GM11168 (cell line): ENCODE data around the gene ERRFI1.

Experiments
- in situ Hi-C: fragments of 300-500 bp; cut with MboI; formaldehyde crosslinking; loops from one replicate; pipeline ENCODE4 v1.12.0; 2022; ENCODE audit warnings: low sequenced_read_pairs; ENCODE audit not compliant: unreplicated experiment

ERRFI1 gene

DNA sequence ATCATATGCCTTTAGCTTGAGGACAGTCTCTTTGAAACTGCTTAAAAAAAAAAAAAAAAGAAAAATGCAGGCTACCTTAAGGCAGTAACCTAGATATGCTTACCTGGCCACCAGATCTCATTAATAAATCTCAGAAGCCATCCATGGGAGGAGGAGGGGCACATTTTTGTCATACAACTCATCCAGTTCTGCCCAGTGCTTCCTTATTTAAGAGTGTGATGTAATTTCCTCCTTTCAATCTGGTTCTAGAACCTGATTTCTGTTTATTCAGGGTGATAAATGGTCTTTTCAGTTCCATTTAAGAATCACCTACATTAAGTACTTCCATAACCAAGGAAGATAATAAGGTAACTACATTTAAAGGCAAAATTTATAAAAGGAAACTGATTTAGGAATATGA, 6.1 kb downstream of the ERRFI1 start:
- in situ Hi-C loops = no loop called here

DNA sequence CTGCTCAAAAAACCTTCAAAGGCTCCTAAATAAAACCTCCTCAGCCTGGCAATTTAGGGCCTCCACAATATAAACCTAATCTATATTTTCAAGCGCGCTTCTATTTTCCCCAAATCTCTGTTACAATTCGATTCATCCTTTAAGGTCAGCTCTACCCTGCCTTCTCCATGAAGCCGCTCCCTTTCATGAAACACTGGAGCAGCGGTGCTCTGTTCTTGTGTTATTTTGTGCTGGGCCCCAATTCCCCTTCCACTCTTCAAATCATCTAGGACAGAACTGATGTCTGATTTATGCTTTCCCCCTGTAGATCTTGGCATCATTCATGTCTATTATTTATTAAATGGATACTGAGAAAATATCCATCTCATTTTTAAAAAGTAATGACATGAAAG, 6.9 kb downstream of the ERRFI1 start:
- in situ Hi-C loops = loop anchor here (5.0 kb wide), 2 partner anchors 288 to 333 kb away; no protein-coding TSS in a partner anchor

DNA sequence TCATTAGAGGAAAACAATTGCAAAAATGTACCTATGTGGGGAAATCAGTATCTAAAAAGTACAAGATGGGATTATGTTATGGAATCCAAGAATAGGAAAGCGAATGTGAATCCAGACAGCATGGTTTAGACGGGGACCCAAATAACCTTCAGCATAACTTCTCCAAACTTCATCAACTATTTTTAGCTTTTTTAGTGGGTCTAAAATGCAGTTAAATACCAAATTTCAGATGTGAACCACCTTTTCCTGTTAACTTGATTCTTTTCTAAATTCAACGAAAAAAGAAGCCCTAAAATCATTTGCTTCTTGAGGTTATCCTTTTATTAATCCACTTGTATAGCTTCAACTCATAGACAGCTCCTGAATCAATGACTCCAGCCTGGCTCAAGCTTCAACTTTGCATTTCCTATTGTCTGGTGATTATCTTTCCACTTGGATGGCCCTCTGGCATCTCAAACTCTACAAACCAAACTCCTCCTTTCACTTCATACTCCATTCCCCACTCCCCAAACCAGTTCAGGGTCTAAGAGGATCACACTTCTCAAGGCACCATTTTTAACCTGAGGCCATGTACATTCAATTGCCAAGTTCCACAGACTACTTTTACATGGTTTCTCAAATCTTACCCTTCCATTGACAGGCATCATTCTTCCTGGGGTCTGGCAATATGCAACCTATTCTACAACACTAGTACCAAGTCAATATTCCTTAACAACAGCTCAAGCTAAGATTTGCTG, 7.4 kb downstream of the ERRFI1 start:
- in situ Hi-C loops = loop anchor here (5.0 kb wide), 2 partner anchors 289 to 334 kb away; no protein-coding TSS in a partner anchor

DNA sequence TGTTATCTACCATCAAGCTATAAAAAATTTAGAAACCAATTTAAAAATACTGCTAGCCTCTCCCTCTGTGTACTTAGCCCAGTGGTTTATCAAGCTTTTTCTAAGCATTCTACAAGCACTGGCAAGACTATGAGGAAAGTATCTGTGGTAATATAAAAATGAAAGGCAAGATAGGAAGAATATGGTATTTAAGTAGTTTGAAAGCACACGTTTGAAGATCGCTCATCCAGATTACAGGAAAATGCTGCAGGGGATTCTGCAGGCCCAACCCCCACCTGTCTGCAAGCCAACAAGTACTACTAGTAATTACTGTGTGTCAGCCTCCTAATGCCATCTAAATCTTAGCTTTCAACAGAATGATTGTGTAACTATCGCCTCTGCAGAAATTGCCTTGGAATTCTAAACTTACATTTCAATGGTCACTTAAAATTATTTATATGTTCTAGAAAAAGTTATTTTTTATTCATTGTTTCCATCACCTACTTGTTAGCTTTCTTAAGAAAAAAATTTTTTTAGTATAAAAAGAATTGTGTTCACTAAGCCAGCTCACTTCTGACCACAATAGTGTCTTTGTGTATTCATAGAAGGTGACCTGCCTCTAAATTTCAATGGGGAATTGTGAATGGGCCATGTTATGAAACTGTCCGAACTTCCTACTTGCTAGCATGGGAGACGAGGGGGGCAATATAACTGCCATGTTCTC, 8.5 kb downstream of the ERRFI1 start:
- in situ Hi-C loops = loop anchor here (5.0 kb wide), 2 partner anchors 290 to 335 kb away; no protein-coding TSS in a partner anchor

DNA sequence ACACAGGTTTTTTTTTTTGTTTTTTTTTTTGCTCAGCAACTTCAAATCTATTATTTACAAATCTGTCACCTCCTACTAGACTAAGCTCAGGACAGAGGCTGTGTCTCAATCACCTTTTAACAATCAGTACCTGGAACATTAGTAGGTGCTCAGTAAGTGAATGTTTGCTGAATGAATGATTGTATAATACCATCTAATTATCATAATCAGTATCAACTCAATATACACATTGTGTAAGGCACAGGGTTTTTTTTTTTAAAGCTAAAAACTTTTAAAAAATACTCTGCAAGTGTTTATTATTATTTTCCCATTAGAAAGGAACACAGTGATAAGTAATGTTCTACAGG, 9.2 kb downstream of the ERRFI1 start:
- in situ Hi-C loops = loop anchor here (5.0 kb wide), 2 partner anchors 290 to 335 kb away; no protein-coding TSS in a partner anchor

DNA sequence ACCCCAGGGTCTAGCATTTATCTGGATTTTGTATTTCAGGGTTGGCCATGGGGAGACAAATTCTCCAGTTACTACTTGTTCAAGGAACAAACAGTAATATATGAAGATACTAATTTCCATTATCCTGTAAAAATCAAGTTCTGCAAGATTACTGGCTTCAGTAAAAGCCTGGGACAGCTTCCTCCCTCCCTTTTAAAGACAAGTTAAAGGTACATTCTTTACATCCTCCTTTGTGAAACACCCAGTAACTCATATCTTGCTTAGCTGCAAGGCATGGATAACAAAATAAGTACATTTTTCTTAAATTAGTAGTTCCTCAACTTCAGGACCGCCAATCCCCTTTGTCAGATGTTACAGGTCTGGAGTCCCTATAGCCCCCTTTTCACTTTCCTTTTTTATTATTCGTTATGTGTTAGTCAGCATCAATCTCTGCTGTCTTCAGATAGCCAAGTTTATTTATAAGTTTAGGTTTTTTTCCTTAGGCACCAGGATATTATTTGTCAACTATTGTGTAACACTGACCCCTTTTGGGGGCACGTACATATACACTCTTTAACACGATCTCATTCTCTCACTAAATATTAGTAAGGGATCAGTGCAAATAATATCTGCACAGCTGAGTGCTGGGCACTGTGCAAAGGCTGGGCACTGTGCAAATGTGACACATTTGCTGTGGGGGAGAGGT, 9.8 kb downstream of the ERRFI1 start:
- in situ Hi-C loops = loop anchor here (5.0 kb wide), 2 partner anchors 291 to 336 kb away; no protein-coding TSS in a partner anchor

DNA sequence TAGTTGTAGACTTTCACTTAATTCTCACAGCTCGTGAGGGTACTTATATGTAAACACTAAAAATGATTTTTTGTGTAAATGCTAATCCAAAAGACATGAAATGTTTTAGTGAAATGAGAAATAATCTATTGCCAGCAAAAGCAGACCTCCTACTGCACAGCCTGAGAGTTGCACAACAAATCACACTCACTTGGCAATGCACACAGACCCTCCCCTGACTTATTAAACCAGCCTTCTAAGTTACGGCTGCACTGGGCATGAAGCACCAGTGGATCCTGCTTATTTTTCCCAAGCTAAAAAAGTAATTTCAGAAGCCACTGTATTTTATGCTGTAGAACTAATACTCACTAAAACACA, 10.3 kb downstream of the ERRFI1 start:
- in situ Hi-C loops = loop anchor here (5.0 kb wide), 2 partner anchors 292 to 337 kb away; no protein-coding TSS in a partner anchor

DNA sequence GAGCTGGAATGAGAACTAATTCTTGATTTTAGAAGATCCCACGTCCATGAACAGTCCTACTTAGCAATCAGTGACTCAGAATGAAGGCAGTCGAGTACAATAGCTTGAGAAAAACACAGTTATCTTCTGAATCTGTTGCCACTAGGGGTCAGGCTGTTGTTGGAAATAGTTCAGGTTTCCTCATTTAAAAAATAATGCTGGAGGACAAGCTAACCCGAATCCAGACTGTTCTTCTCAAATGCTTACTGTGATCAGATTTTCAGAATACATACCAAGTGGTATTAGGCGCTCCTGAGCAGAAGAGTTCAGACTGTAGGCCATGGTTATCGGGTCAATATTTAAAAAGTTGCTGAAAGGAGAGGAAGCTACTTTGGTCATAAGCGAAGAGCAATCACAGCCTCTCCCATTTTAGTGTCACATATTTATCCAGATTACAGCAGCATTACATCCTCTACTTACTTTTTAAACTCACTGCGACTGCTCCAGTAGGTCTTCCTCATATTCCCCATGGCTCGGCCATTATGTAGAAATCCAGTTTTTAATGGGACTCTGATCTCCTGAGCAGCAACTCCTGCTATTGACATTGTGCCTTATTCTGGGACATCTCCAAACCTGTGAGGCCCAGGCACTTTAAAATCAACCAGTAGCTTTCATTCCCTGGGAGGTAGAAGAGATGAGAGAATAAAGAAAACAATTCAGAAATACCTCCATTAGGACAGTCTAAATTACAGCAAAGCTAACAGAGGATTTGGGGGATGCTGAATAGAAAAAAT, 10.9 kb downstream of the ERRFI1 start:
- in situ Hi-C loops = loop anchor here (5.0 kb wide), 2 partner anchors 292 to 337 kb away; no protein-coding TSS in a partner anchor

DNA sequence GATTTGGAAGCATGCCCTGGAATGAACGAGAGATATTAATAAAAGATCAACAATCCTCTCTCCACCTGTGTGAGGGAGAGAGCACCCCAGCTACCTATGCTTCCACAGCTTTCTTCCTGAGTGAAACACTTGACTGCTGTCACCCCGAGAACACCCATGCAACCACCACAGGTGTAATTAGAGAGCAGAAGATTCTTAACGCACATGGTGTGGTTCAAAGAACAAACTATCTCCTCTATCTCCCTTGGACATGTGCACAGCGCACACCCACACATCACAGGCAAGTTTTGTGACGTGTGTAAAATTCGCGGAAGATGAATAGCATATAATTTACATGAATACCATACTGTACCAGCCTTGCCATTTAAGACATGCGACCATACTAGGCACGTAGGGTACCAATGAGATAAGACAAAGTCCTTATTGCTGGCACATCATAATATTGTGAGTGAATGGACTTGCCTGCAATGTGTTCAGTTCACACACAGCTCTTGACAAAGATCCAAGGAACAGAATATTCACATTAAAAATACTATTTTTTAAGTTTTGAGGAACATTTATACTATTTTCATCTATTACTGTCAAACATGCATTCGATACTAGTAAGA, 11.6 kb downstream of the ERRFI1 start:
- in situ Hi-C loops = no loop called here

DNA sequence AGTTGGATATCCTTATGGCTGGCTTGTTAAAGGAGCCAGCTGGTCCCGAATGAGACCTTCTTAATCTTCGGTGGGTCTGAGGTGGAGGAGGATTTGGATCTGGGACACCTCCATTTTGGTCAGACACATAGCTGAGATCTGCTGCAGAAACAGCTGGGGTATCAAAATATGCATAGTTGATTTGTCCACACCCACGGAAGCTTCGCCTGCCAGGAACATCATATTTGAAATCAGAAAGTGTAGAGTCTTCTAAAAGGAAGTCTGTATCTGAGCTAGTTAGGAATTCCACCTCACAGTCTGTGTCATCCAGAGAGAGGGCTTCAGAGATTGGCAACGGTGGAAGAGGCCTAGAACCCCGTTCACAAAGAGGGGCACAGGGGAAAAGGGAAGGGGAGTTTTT, 12.3 kb downstream of the ERRFI1 start:
- in situ Hi-C loops = no loop called here

DNA sequence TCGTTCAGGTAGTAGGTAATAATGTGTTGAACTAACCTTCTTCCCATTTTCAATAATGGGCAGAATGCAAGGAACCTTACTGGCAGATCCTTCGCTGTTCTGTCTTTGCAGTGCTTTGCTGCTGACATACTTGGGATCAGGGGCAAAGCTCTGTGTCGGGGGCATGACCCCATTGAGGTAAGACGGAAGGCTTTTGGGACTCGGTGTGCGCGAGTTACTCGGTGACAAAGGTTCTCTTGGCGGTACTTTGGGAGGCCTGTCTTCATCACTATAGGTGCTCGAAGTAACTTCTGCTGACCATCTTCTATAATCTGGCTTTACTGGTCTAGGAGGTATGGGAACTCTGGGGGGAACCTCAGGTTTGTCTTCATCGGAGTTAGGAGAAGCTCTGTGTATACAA, 12.7 kb downstream of the ERRFI1 start:
- in situ Hi-C loops = no loop called here

DNA sequence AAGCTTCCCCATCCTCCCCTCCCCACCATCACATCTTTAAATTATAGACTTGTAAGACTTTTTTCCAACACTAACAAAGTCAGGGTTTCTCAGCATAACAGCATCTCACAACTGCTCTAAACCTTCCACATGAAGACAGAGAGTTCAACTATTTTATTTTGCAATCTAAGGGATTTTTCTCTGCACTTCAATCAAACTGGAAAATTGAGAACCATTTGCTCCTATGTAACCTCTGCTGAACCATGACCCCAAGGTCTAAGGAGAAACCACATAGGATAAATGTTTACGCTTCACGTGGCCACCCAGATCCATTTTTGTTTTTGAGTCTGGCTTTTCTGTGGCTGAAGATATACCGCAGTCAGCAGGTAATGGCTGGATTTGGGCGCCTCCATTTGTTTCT, 13.2 kb downstream of the ERRFI1 start:
- in situ Hi-C loops = no loop called here

DNA sequence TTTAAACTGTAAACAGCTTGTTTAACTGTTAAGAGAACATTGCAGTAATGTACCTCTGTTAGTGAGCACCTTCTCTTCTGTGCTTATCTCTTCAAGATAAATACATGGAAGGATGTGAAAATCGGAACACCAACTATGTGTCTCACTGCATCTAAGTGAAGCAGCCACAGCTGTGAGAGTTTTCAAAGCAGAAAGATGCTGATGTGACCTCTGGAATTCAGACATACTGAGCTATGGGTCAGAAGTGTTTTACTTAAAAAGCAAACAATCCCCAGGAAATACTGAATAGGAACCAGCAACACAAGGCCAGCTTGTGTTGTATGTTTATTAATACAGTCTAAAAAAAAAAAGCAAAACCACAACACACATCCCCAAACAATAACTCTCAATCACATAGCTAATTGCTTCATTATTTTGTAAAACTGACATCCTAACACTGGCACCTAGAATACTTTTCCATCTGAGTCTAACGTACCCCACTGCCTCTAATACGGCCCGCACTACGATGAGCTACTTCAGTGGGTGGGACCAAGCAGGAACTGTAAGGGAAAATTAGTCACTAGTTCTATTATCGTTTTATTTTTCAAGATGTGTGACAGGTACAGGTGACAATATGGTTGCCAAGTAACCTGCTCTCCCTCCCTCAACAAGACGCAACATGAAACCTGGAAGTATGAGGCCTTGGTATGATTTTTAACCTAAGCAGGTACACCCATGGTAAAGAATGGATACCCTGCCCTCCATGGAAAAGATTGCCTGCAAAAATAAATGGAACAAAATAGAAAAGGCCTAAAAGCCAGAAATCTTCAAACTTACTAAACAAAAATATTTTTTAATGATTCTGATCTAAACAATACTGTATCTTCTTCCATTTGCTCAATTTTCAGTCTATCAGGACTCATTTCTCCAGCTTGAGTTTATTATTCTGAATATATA, 13.9 kb downstream of the ERRFI1 start:
- in situ Hi-C loops = no loop called here

DNA sequence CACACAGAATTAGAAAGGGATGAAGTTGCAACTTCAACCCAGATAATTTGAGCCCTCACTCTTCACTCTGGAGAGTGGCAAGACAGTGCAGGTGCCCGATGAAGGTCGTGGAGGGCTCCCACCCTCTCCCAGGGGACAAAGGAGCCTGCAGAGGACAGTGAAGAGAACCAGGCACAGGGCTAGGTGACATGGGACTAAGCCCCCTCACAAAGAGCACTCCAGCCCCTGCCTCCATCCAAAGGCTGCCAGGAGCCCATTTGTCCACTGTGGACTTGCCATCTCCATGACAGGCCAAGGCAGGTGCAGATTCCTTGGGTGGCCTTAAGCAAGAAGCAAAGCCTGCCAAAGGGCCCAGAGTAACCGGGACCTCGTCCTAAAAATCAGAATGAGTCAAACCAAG, 15.1 kb downstream of the ERRFI1 start:
- in situ Hi-C loops = no loop called here

DNA sequence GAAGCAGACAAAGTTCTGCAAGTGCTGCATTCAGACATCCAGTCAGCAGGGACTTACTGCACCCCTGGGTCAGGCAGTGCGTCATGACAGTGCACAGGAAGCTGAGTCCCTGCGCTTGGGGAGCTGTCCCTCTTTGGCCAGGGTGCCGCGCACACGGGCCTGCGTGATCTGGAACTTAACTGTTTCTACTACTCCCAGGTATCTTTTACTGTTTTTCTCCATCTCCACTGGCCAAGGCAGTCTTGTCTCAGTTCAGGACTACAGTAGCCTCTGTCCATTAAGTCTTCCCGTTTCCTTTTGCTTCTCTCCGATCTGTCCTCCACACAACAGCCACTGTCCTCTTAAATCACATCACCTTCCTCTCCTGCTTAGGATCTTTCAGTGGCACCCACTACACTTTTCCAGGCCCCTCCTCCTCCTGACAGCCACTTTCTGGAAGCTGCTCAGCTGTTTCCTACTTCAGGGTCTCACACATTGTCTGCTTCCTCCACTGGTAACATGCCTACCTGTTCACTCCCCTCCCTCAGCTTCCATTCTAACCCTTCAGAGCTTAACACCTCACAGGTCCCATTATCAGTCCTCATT, 15.9 kb downstream of the ERRFI1 start:
- in situ Hi-C loops = no loop called here

DNA sequence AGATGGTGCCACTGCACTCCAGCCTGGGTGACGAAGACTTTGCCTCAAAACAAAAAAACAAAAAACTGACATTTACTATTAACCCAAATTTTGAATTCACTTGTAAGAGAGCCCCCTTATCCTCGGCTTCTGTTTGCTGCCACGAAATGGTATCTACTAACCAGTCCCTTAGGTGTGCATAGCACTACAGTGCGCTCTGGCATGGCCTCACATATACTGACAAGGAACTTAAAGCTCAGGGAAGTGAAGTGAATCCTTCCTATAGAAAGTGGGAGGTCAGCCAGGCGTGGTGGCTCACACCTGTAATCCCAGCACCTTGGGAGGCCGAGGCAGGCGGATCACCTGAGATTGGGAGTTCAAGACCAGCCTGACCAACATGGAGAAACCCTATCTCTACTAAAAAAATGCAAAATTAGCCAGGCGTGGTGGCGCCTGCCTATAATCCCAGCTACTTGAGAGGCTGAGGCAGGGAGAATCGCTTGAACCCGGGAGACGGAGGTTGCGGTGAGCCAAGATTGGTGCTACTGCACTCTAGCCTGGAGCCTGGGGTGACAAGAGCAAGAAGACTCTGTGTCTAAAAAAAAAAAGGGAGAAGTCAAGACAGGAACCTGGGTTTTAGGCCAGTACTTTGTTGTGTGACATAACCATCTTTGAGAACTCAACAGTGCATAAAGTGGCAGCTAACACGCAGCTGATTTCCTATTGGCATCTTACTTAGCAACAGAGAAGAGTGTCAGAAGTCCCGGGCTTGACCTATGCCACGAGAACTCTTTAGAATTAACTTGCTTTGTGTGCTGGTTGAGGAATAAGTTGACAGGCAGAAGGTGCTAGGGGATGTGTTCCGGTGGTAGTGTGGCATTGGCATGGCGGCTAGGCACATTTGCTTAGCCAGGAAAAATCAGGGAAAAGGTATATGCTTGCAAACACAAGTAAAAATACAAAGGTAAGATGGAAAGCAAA, 16.8 kb downstream of the ERRFI1 start:
- in situ Hi-C loops = no loop called here
